ENCODE data around the gene PEPD.

- TF ChIP-seq EZH2phosphoT487 (conservative IDR thresholded peaks at IDR 0.05; ENCODE audit: low read length) (no peak), CTCF (IDR thresholded peaks at IDR 0.05; ENCODE audit: insufficient read depth, low read length, poor library complexity, severe bottlenecking) (no peak)
These were observed 147.9 kb downstream of the PEPD start, which contains the start of gene CEBPG for GRCh38 chr19:33373453-33374235.
